K562 (cell line): ENCODE results near the gene SRSF6. TPM values are rescaled to one million over a fixed set of nuclear protein-coding genes. Genes with fewer than 3 reads are reported as not detected.

ENCODE experiments used
- ATAC-seq: fragments of 200-7000 bp; cut with Tn5 transposase; 3 replicates; pipeline ENCODE4 v1.9.1; 2020; ENCODE audit warnings: moderate library complexity
- Bru-seq: library from RNA; stranded (reverse); fragments of 400-500 nt; gene quantifications from one replicate; lab custom pipeline; 2021; lab: Mats Ljungman, UMichigan
- BruChase-seq, 2 experiments: library from RNA; stranded (reverse); fragments of 400-500 nt; gene quantifications; one replicate each; lab custom pipeline; 2021; lab: Mats Ljungman, UMichigan
- BruUV-seq: library from RNA; stranded (reverse); fragments of 400-500 nt; replicated peaks from 2 replicates; lab custom pipeline; 2021; lab: Mats Ljungman, UMichigan
- CTCF ChIA-PET: fragments of 300-600 bp; formaldehyde crosslinking; extraction: SDS; loops from one replicate; lab custom pipeline; 2021; ENCODE audit warnings: low intra/inter-chr PET ratio; lab: Yijun Ruan, JAX
- POLR2A ChIA-PET: fragments of 300-600, 350-650 bp; sonication (Branson Sonifier 250); formaldehyde crosslinking; extraction: SDS; loops from one replicate; lab custom pipeline; 2021; ENCODE audit warnings: antibody characterized with exemption, inconsistent platforms; lab: Yijun Ruan, JAX
- DNase-seq, 4 experiments: peaks; one replicate each; pipeline versions ENCODE4 v3.0.0 to v3.0.0-alpha.2; 2011 to 2018; ENCODE audit warnings: low spot score in 3 of 4, mixed read lengths in 3 of 4; ENCODE audit errors: extremely low read depth in 1 of 4
- FAIRE-seq: peaks from 2 replicates; lab custom pipeline; 2011; peaks lifted over from hg19 to GRCh38; lab: Jason Lieb, UNC
- H2AFZ ChIP-seq: 2 replicates; pipeline ENCODE4 v1.6.0; 2011; ENCODE audit warnings: low read depth, low read length, control low read depth, inconsistent platforms
- H3K27ac ChIP-seq: fragments of 200-600 bp; 3 replicates; pipeline ENCODE4 v1.8.0; 2011; ENCODE audit warnings: low read depth, mild to moderate bottlenecking, control low read depth, inconsistent platforms, low read length, moderate library complexity, mixed read lengths; ENCODE audit errors: extremely low read depth
- H3K27me3 ChIP-seq, 2 experiments: fragments of 300-600 bp in 1 of 2; 2 replicates in 1 of 2; 3 replicates in 1 of 2; pipeline versions ENCODE4 v1.6.0 to v1.8.0; 2011; ENCODE audit warnings: inconsistent platforms in 2 of 2, low read length in 2 of 2, mild to moderate bottlenecking in 1 of 2, mixed read lengths in 1 of 2, moderate library complexity in 1 of 2; ENCODE audit not compliant: control insufficient read depth in 2 of 2, insufficient read depth in 2 of 2
- H3K36me3 ChIP-seq: fragments of 300-600 bp; 3 replicates; pipeline ENCODE4 v1.8.0; 2011; ENCODE audit warnings: mild to moderate bottlenecking, low read length, inconsistent platforms; ENCODE audit not compliant: control insufficient read depth, insufficient read depth
- H3K4me1 ChIP-seq, 2 experiments: fragments of 200-600 bp in 1 of 2; replicated peaks in 1 of 2; 2 replicates in 1 of 2; 3 replicates in 1 of 2; pipeline versions ENCODE4 v1.5.1 to v1.8.0; 2011; ENCODE audit warnings: inconsistent platforms in 2 of 2, low read length in 2 of 2, mild to moderate bottlenecking in 1 of 2, mixed read lengths in 1 of 2, moderate library complexity in 1 of 2; ENCODE audit not compliant: control insufficient read depth in 2 of 2, insufficient read depth in 2 of 2
- H3K4me2 ChIP-seq: 2 replicates; pipeline ENCODE4 v1.6.1; 2011; ENCODE audit warnings: low read length, control low read depth, inconsistent platforms, mixed read lengths; ENCODE audit not compliant: insufficient read depth
- H3K4me3 ChIP-seq: fragments of 200-600 bp; sonication (generic), shearing (Covaris generic); 2 replicates; pipeline ENCODE4 v1.5.1; 2016; ENCODE audit warnings: control low read depth, inconsistent platforms
- H3K79me2 ChIP-seq: fragments of 200-600 bp; 3 replicates; pipeline ENCODE4 v1.8.0; 2011; ENCODE audit warnings: low read length, inconsistent platforms; ENCODE audit not compliant: control insufficient read depth, insufficient read depth
- H3K9ac ChIP-seq, 2 experiments: 2 replicates each; pipeline versions ENCODE4 v1.6.0 to v1.6.1; 2011; ENCODE audit warnings: low read depth in 2 of 2, low read length in 2 of 2, control low read depth in 1 of 2, inconsistent platforms in 1 of 2, mild to moderate bottlenecking in 1 of 2, mixed read lengths in 1 of 2; ENCODE audit not compliant: insufficient read depth in 1 of 2
- H3K9me1 ChIP-seq: one replicate; pipeline ENCODE4 v1.6.0; 2011; ENCODE audit warnings: inconsistent platforms, mild to moderate bottlenecking, low read length, moderate library complexity; ENCODE audit not compliant: control insufficient read depth, insufficient read depth
- H3K9me3 ChIP-seq: replicated peaks from 2 replicates; pipeline ENCODE4 v1.5.1; 2011; ENCODE audit warnings: low read depth, low read length, inconsistent platforms; ENCODE audit not compliant: control insufficient read depth, insufficient read depth
- H4K20me1 ChIP-seq: replicated peaks from 2 replicates; pipeline ENCODE4 v1.6.1; 2011; ENCODE audit warnings: low read length, inconsistent platforms, mixed read lengths; ENCODE audit not compliant: control insufficient read depth, insufficient read depth
- POLR2B ChIP-seq: fragments of 450-650 bp; IDR thresholded peaks from 2 replicates; pipeline ENCODE4 v1.6.1; 2018; ENCODE audit warnings: low read depth; ENCODE audit not compliant: partially characterized antibody
- ZNF12 ChIP-seq: sonication (generic); formaldehyde crosslinking; IDR thresholded peaks from 2 replicates; pipeline ENCODE4 v1.4.0; 2020; ENCODE audit warnings: mild to moderate bottlenecking, missing genetic modification reagents
- ZNF644 ChIP-seq: fragments of 200-800 bp; sonication (Bioruptor generic); IDR thresholded peaks from 2 replicates; pipeline ENCODE4 v1.6.1; 2016; ENCODE audit warnings: low read depth, missing genetic modification characterization, missing compliant biosample characterization
- WGBS: fragments of 100-300 bp; shearing (Covaris generic); methylation state at CpG from one replicate; pipeline ENCODE4 v1.1.6; 2016; ENCODE audit warnings: low coverage, mixed read lengths; ENCODE audit not compliant: insufficient coverage; ENCODE audit errors: missing lambda C conversion rate; 5-methylcytosine and 5-hydroxymethylcytosine counted together
- in situ Hi-C: fragments of 300-500 bp; cut with MboI; formaldehyde crosslinking; loops from 4 replicates; pipeline ENCODE4 v1.15.0; 2018; ENCODE audit warnings: inconsistent platforms, mixed read lengths
- intact Hi-C: fragments of 100-400 bp; cut with micrococcal nuclease; formaldehyde crosslinking; loops from 2 replicates; pipeline ENCODE4 v1.14.2; 2022
- long read RNA-seq, 3 experiments: library from polyadenylated mRNA in 2 of 3; library from RNA in 1 of 3; unstranded in 2 of 3; stranded (forward) in 1 of 3; transcript quantifications; one replicate each; pipeline ENCODE4 v2.0.0, GENCODE V29; 2019 to 2022
- polyA minus RNA-seq, 3 experiments: library from RNA; depleted of rRNA, polyadenylated mRNA; stranded (reverse); fragments of >200 nt; gene quantifications; 2 replicates each; pipeline ENCODE4 v1.2.3, GENCODE V29; 2011
- polyA plus RNA-seq, 8 experiments: library from polyadenylated mRNA; depleted of rRNA in 4 of 8; stranded (reverse) in 5 of 8; unstranded in 3 of 8; fragments of >200 nt; fragmentation: Nextera tagmentation in 2 of 8; fragmentation: Illumina TruSeq in 1 of 8; extraction: Ambion mirVana in 2 of 8; extraction: Trizol in 1 of 8; gene quantifications; 2 replicates each; pipeline versions ENCODE4 v1.2.1 to v1.2.3, GENCODE V29; 2011 to 2014; ENCODE audit warnings: inconsistent platforms in 1 of 8, missing spikeins in 1 of 8
- total RNA-seq, 7 experiments: library from RNA; depleted of rRNA in 6 of 7; stranded (reverse); fragments of >200 nt in 6 of 7; fragmentation: Illumina TruSeq in 2 of 7; extraction: Trizol in 2 of 7; gene quantifications; 2 replicates each; pipeline versions ENCODE4 v1.2.1 to v1.2.3, GENCODE V29; 2011 to 2021; ENCODE audit warnings: low replicate concordance in 1 of 7
- TF ChIP-seq, protein P1 (sequence below): fragments of 450-650 bp; IDR thresholded peaks from 2 replicates; pipeline ENCODE4 v1.6.1; 2014; ENCODE audit warnings: low read depth, mild to moderate bottlenecking, moderate library complexity, borderline replicate concordance
- TF ChIP-seq, protein P2 (sequence below): fragments of 450-650 bp; conservative IDR thresholded peaks from 2 replicates; pipeline ENCODE4 v1.6.1; 2016; ENCODE audit warnings: missing genetic modification characterization, low read depth, mild to moderate bottlenecking, missing compliant biosample characterization, moderate library complexity
- TF ChIP-seq, protein P3 (sequence below), 2 experiments: fragments of 450-650 bp; IDR thresholded peaks; 2 replicates each; pipeline ENCODE4 v1.6.1; 2018; ENCODE audit warnings: mild to moderate bottlenecking in 2 of 2, low read depth in 1 of 2; ENCODE audit not compliant: partially characterized antibody in 2 of 2

SRSF6 gene
- total RNA-seq (2011; cell fraction: chromatin; rRNA removed; ENCODE audit: low replicate concordance), result 123 and 206 TPM in 2 replicates
- 65.5 and 74.5 TPM in 2 replicates for total RNA-seq (2011; cell fraction: nucleolus; rRNA removed)
- total RNA-seq (2011; cell fraction: nucleoplasm; rRNA removed), result 119 and 180 TPM in 2 replicates
- total RNA-seq (2014; rRNA removed) (52.4 and 55.6 TPM in 2 replicates), total RNA-seq (2014; rRNA removed; fragmentation: Illumina TruSeq; extraction: Trizol) (73.1 and 81.5 TPM in 2 replicates), total RNA-seq (2015; rRNA removed; fragmentation: Illumina TruSeq; extraction: Trizol) (78.8 and 80.4 TPM in 2 replicates), total RNA-seq (2021) (140 and 141 TPM in 2 replicates), polyA plus RNA-seq (2011; rRNA removed) (86.1 and 138 TPM in 2 replicates), polyA plus RNA-seq (2014; fragmentation: Illumina TruSeq; extraction: Trizol) (101 and 117 TPM in 2 replicates), polyA plus RNA-seq (2014; fragmentation: Nextera tagmentation; extraction: Ambion mirVana) (100 to 1,000 TPM; 148 to 165 TPM), polyA plus RNA-seq (2014; rRNA removed) (86.5 and 91.3 TPM in 2 replicates), polyA minus RNA-seq (2011; rRNA and poly(A)+ RNA removed) (119 and 177 TPM in 2 replicates), Bru-seq, nascent RNA (percentile 99 among the genes with signal in this experiment), BruChase-seq, experiment 1, labeled RNA remaining after a 2-hour chase (percentile 100 among the genes with signal in this experiment), BruChase-seq, experiment 2, labeled RNA remaining after a 6-hour chase (percentile 100 among the genes with signal in this experiment)
- 37.4 and 44.4 TPM in 2 replicates for polyA plus RNA-seq (2011; cell fraction: cytosol; rRNA removed)
- 287 and 290 TPM in 2 replicates for polyA plus RNA-seq (2011; cell fraction: nucleus; rRNA removed)
- 89.0 and 99.0 TPM in 2 replicates for polyA plus RNA-seq (2012)
- polyA minus RNA-seq (2011; cell fraction: cytosol; rRNA and poly(A)+ RNA removed), result 45.1 and 79.8 TPM in 2 replicates
- 56.4 and 90.7 TPM in 2 replicates for polyA minus RNA-seq (2011; cell fraction: nucleus; rRNA and poly(A)+ RNA removed)
- long read RNA-seq, experiment 1, full-length matches to known transcripts, result 139 of 222 reads
- long read RNA-seq, experiment 1, partial matches to known transcripts, result 81 of 222 reads
- long read RNA-seq, experiment 1, other reads (novel, unspliced or antisense), result 2 of 222 reads
- long read RNA-seq, experiment 2, full-length matches to known transcripts, result 14 of 88 reads
- long read RNA-seq, experiment 2, partial matches to known transcripts, result 28 of 88 reads
- long read RNA-seq, experiment 2, other reads (novel, unspliced or antisense), result 46 of 88 reads
- long read RNA-seq, experiment 3, full-length matches to known transcripts, result 18 of 162 reads
- long read RNA-seq, experiment 3, partial matches to known transcripts, result 0 of 162 reads
- long read RNA-seq, experiment 3, other reads (novel, unspliced or antisense), result 144 of 162 reads

DNA sequence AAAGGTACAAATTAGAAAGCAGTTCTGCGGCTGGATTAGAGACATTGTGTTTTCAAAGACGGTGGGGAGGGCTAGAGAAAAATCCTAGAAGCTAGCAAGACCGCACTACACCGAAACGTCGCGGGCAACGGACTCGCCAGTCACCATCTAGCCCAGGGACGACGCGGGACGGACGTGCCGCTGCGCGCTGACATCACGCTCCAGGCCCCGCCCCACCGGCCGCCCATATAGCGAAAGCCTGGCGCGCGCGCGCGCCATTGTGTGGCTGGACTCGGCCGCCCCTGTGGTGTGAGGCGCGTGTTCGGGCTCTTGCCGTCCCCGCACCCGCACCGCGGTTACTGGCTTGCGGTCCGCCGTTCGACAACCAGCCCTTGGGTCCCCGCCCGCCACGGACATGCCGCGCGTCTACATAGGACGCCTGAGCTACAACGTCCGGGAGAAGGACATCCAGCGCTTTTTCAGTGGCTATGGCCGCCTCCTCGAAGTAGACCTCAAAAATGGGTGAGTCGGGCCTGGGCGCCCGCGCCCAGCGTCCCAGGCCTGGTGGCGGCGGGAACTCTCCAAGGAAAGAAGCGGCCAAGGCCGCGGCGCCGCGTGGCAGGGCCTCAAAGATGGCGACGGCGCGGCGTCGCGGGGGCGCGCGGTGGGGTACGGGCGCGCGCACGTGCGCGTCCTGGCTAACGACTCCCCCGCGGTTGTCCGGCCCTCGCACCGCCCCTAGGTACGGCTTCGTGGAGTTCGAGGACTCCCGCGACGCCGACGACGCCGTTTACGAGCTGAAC, at the start of gene SRSF6:
Gene SRSF6 (plus strand): TSS at position 257 of the 782 bp plus-strand sequence. CDS start 138 bp downstream, at position 395.
- H3K4me2 ChIP-seq, result peak within 1 kb of the TSS; percentile 85
- WGBS, result under 1% methylated on average over 76 of the region's 101 CpGs
- CTCF ChIA-PET, result interaction anchor here (0.6 kb wide), 1 partner anchor 293 kb away, joined by 4 read pairs; no protein-coding TSS in a partner anchor
- H3K9me3 ChIP-seq, result 0 out of 2 replicates have a peak, but pooled peaks cover 3% of the 10 kb centered on the region
- H3K9me1 ChIP-seq, result no peaks in the 10 kb centered on the region
- no peaks in the 10 kb centered on the region for H3K27me3 ChIP-seq
- no peak for FAIRE-seq
- H3K9ac ChIP-seq, result peak within 1 kb of the TSS; percentile 100
- in situ Hi-C loops, result loop anchor here (10.0 kb wide), 1 partner anchor 237 kb away; no protein-coding TSS in a partner anchor
- H4K20me1 ChIP-seq, result peaks cover 13% of the 10 kb centered on the region; the same call in 1 of the 2 replicates
- H3K27ac ChIP-seq, result peak within 1 kb of the TSS; percentile 100
- peak within 1 kb of the TSS; percentile 98 for H2AFZ ChIP-seq
- peak within 1 kb of the TSS; percentile 92 for H3K4me3 ChIP-seq
- H3K36me3 ChIP-seq, result peaks cover 41% of the 10 kb centered on the region
- ATAC-seq, result peak; percentile 91
- H3K79me2 ChIP-seq, result peaks cover 45% of the 10 kb centered on the region
- BruUV-seq, result TSS peak; percentile 29
- POLR2A ChIA-PET, result interaction anchor here (0.6 to 3.5 kb wide), 60 partner anchors 9 to 1004 kb away, joined by 3 to 34 read pairs (median 4); partner anchors contain the start of genes IFT52 and L3MBTL1
- DNase-seq, result peak; percentile 89 to 96 (median 91)
- peaks cover 7 to 8% of the 10 kb centered on the region in 2 experiments; a peak in 4 of 5 replicates for H3K4me1 ChIP-seq
- intact Hi-C loops, result loop anchor here (5.0 to 10.0 kb wide), 2 partner anchors 59 to 267 kb away; partner anchors contain the start of gene GTSF1L
- TF ChIP-seq, protein P1, sequence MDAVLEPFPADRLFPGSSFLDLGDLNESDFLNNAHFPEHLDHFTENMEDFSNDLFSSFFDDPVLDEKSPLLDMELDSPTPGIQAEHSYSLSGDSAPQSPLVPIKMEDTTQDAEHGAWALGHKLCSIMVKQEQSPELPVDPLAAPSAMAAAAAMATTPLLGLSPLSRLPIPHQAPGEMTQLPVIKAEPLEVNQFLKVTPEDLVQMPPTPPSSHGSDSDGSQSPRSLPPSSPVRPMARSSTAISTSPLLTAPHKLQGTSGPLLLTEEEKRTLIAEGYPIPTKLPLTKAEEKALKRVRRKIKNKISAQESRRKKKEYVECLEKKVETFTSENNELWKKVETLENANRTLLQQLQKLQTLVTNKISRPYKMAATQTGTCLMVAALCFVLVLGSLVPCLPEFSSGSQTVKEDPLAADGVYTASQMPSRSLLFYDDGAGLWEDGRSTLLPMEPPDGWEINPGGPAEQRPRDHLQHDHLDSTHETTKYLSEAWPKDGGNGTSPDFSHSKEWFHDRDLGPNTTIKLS, result peak; percentile 100
- TF ChIP-seq, protein P2, sequence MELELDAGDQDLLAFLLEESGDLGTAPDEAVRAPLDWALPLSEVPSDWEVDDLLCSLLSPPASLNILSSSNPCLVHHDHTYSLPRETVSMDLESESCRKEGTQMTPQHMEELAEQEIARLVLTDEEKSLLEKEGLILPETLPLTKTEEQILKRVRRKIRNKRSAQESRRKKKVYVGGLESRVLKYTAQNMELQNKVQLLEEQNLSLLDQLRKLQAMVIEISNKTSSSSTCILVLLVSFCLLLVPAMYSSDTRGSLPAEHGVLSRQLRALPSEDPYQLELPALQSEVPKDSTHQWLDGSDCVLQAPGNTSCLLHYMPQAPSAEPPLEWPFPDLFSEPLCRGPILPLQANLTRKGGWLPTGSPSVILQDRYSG (tag), result peak; percentile 94
- TF ChIP-seq, protein P3, sequence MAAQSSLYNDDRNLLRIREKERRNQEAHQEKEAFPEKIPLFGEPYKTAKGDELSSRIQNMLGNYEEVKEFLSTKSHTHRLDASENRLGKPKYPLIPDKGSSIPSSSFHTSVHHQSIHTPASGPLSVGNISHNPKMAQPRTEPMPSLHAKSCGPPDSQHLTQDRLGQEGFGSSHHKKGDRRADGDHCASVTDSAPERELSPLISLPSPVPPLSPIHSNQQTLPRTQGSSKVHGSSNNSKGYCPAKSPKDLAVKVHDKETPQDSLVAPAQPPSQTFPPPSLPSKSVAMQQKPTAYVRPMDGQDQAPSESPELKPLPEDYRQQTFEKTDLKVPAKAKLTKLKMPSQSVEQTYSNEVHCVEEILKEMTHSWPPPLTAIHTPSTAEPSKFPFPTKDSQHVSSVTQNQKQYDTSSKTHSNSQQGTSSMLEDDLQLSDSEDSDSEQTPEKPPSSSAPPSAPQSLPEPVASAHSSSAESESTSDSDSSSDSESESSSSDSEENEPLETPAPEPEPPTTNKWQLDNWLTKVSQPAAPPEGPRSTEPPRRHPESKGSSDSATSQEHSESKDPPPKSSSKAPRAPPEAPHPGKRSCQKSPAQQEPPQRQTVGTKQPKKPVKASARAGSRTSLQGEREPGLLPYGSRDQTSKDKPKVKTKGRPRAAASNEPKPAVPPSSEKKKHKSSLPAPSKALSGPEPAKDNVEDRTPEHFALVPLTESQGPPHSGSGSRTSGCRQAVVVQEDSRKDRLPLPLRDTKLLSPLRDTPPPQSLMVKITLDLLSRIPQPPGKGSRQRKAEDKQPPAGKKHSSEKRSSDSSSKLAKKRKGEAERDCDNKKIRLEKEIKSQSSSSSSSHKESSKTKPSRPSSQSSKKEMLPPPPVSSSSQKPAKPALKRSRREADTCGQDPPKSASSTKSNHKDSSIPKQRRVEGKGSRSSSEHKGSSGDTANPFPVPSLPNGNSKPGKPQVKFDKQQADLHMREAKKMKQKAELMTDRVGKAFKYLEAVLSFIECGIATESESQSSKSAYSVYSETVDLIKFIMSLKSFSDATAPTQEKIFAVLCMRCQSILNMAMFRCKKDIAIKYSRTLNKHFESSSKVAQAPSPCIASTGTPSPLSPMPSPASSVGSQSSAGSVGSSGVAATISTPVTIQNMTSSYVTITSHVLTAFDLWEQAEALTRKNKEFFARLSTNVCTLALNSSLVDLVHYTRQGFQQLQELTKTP (IDR thresholded peaks at IDR 0.05; ENCODE audit: low read depth in 1 of 2, partially characterized antibody in 2 of 2), result peak in 1 of 2 experiments; percentile 37
- TF ChIP-seq ZNF644 (tag), result peak; percentile 95
- TF ChIP-seq ZNF12 (CRISPR knock-in tag), result no peak
- peak; percentile 98 for TF ChIP-seq POLR2B
